ENCODE results near the gene ATP4B. TPM values are rescaled to one million over a fixed set of nuclear protein-coding genes. Genes with fewer than 3 reads are reported as not detected.

Gene ATP4B
- total RNA-seq, 1 experiment from 2014 or later = not detected

GRCh38 chr13:113661509-113661908 lies 3.5 kb upstream of the ATP4B start:
- H3K79me2 ChIP-seq (ENCODE audit: insufficient read depth, low read length) = no peaks in the 10 kb centered on the region
- TF ChIP-seq CTCF (conservative IDR thresholded peaks at IDR 0.05) = no peak

More at GRCh38 chr13:113661509-113661908, 3.5 kb upstream of the ATP4B start:
- no peak overlapping the region for H2AK5ac ChIP-seq (ENCODE audit: insufficient read length, low read length)
- no peaks in the 10 kb centered on the region for H3K9me3 ChIP-seq (ENCODE audit: control insufficient read depth, low read depth, low read length)
- Mint-ChIP-seq H3K4me3 (no peak overlapping the region), H3K27ac (no peak overlapping the region), H3K9me3 (peaks cover 4 to 11% of the 10 kb centered on the region in 2 experiments; a peak in 3 of 5 replicates), H3K27me3 (ENCODE audit: low read depth) (peaks cover 3% of the 10 kb centered on the region), H3K36me3 (ENCODE audit: insufficient read depth in 1 of 3, low read depth in 3 of 3) (peaks cover 0 to 5% (median 1%) of the 10 kb centered on the region in 3 experiments; a peak in 2 of 7 replicates), H3K4me1 (peaks cover 2 to 6% of the 10 kb centered on the region in 2 experiments; a peak in 2 of 4 replicates)
- no peak overlapping the region for H3K4ac ChIP-seq (ENCODE audit: low read depth, low read length)
- no peak overlapping the region for H2BK15ac ChIP-seq (ENCODE audit: low read depth, low read length)
- H2BK20ac ChIP-seq (ENCODE audit: low read depth, low read length, poor library complexity, severe bottlenecking) = no peak overlapping the region
- H3K4me1 ChIP-seq (ENCODE audit: insufficient read depth, low read length) = no peaks in the 10 kb centered on the region
- no peak overlapping the region for H4K5ac ChIP-seq (ENCODE audit: insufficient read length, low read depth, low read length)
- H3K18ac ChIP-seq (ENCODE audit: insufficient read length, low read depth, low read length) = no peak overlapping the region
- no peak overlapping the region for H4K91ac ChIP-seq (ENCODE audit: insufficient read length, low read depth, low read length)
- H2BK120ac ChIP-seq (ENCODE audit: low read depth, low read length, poor library complexity, severe bottlenecking) = no peak overlapping the region
- no peak overlapping the region for H3K56ac ChIP-seq (ENCODE audit: insufficient read length, low read depth, low read length)
- no peak overlapping the region for H3K9ac ChIP-seq (ENCODE audit: extremely low read depth, insufficient read length, low read length)
- no CpG with 5 or more reads among the region's 2 CpGs for WGBS (ENCODE audit: extremely low coverage, insufficient read length, low lambda C conversion rate)
- no peaks in the 10 kb centered on the region for H3K27me3 ChIP-seq (ENCODE audit: insufficient read depth, low read length)
- no peak overlapping the region for H3T11ph ChIP-seq (ENCODE audit: low read length)
- no peak overlapping the region for H3K27ac ChIP-seq (ENCODE audit: insufficient read length, low read depth, low read length)
- no peaks in the 10 kb centered on the region for H3K23me2 ChIP-seq (ENCODE audit: insufficient read length, low read depth, low read length, poor library complexity, severe bottlenecking)
- no peak overlapping the region for H3K14ac ChIP-seq (ENCODE audit: insufficient read depth, low read length)
- H4K8ac ChIP-seq (replicated peaks; ENCODE audit: insufficient read length, low read depth, low read length) = no peak overlapping the region
- no peak overlapping the region for H2AFZ ChIP-seq (ENCODE audit: low read length)
- H2BK5ac ChIP-seq (ENCODE audit: insufficient read length, low read length) = no peak overlapping the region
- no peak overlapping the region for H3K4me2 ChIP-seq (ENCODE audit: insufficient read depth, insufficient read length, low read length)
- H3K23ac ChIP-seq (ENCODE audit: insufficient read length, low read depth, low read length) = no peak overlapping the region
- no peak for DNase-seq
- no peak overlapping the region for H2BK12ac ChIP-seq (ENCODE audit: insufficient read length, low read depth, low read length)
- H4K20me1 ChIP-seq (ENCODE audit: control insufficient read depth, insufficient read depth, insufficient read length) = no peaks in the 10 kb centered on the region
- H3K79me1 ChIP-seq (ENCODE audit: insufficient read depth, low read depth, low read length, poor library complexity, severe bottlenecking) = no peaks in the 10 kb centered on the region

Measured in H9 (cell line).